GM19397 (cell line): Measurements from ENCODE around the gene RFX3.

Experiments used
- ATAC-seq: cut with Tn5 transposase; IDR thresholded peaks from one replicate; pipeline ENCODE4 v1.9.1; 2021; ENCODE audit warnings: mild to moderate bottlenecking, moderate library complexity; ENCODE audit not compliant: unreplicated experiment

The RFX3 gene

GRCh38 chr9:3436629-3437420 lies 89.0 kb downstream of the RFX3 start:
- no peak for ATAC-seq

DNA sequence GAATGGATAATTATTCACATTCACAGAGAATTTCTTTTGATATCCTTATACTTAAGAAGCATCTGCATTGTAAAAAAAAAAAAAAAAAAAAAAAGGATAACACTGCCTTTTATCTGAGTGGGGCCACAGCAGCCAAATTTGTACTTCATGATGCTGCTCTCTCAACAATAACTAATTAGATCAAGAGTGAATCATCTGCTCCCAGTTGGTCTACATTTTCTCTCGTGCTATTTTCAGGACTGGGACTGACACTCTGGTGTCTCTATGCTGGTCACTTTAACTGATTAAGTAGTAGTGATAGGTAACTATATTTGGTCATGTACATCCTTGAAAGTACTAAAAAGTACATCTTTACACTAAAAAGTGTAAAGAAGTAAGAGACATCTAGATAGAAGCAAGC lies 90.1 kb downstream of the RFX3 start:
- ATAC-seq, result no peak

DNA sequence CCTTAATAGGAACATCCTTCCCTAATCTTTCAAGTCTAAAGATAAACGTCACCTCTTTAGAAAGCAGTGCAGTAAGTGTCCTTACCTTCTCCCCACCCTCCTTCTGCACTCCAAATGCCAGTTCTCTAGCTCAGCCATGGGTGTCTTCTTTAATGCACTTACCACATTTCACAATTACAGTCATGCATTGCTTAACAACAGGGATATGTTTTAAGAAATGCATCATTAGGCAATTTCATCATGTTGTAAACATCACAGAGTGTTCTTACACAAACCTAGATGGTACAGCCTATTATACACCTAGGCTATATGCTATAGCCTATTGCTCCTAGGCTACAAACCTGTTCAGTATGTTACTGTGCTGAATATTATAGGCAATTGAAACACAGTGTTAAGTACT lies 91.2 kb downstream of the RFX3 start:
- no peak for ATAC-seq

DNA sequence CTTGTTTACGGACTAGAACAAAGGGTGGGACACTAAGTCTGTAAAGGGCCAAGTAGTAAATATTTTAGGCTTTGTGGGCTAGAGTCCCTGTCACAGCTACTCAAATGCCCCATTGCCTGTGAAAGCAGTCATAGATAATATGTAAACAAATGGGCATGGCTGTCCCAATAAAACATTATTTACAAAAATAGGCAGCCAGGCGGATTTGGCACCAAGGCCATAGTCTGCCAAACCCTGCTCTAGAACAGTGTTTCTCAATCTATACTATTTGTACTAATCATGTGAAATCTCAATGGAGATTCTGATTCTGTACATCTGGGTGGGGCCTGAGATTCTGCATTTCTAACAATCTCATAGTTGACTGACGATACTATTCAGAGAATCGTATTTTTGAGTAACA lies 92.0 kb downstream of the RFX3 start:
- ATAC-seq, result no peak

GRCh38 chr9:3433066-3433465 lies 92.7 kb downstream of the RFX3 start:
- ATAC-seq, result no peak

DNA sequence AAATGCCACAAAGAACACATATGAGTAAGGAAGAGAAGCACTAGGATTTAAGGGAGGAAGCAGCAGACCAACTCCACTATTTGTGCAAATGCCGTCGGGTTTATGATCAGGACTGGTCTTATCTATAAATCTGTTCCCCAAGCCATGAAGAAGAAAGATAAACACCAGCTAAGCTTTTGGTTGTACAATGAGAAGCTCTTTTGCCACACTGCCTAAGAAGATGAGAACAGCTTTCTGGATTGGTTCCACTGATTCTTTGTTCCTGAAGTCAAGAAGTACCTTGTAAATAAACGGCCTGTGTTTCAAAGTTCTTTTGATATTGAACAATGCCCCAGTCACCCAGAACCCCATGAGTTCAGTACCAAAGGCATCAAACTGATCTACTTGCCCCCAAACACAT lies 93.9 kb downstream of the RFX3 start:
- ATAC-seq, result no peak

- no peak for ATAC-seq
These were observed 105.9 kb downstream of the RFX3 start for GRCh38 chr9:3419893-3420292.

GRCh38 chr9:3415906-3416305 lies 109.9 kb downstream of the RFX3 start:
- no peak for ATAC-seq

- ATAC-seq, result no peak
These were observed 111.8 kb downstream of the RFX3 start for GRCh38 chr9:3413984-3414383.

DNA sequence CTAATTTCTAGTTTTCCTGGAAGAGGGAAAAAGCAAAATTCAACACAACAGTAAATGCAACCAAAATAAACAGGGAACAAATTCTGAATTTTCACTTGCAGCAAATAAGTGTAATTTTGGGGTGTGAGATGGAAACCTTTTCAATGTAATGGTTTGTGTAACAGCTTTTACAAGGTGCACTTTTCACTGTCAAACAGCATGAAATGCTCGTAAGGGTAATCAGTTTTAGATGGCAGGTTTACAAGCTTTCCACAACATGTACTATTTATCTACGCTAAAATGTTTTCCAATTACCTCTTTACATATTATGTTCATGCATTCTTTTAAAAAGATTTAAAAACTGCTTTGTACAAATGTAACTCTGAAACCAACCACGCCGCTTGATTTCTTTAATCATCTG lies 115.3 kb downstream of the RFX3 start:
- ATAC-seq, result no peak

DNA sequence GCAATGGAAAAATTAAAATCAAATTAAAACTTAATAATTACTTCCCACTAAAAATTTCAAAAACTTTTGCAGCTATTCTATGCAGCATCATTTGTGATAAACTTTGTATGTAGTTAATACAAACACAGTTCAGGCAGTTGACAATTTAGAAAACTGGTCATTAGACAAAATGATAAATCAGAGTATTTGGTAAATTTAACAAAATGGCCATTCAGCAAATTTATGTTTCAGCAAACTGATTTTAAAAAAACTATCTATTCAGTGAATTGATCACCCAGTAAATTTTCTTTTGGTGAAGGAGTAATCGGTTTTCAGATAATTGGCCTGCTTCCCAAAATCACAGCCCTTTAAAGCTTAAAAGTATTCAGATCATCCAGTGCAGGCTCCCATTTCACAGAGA lies 116.3 kb downstream of the RFX3 start:
- ATAC-seq, result no peak

DNA sequence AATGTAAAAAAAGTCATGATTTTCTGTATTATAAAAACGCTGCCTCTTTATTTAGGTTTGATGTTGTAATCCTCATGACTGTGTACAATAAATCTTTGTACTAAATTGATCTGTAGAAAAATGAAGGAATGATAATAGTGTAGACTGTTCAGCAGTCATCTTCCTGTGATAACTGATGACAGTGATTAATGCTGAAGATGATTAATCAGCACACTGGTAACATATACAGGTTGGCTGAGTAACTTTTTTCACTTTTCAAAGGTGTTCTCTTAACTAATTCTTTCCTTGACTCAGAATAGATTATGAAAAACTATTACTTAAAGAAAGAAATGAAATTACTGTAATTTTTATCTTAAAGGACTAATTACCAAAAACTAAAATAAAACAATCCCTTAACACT lies 122.5 kb downstream of the RFX3 start:
- ATAC-seq, result no peak

GRCh38 chr9:3401221-3401954 lies 124.4 kb downstream of the RFX3 start:
- ATAC-seq, result no peak

DNA sequence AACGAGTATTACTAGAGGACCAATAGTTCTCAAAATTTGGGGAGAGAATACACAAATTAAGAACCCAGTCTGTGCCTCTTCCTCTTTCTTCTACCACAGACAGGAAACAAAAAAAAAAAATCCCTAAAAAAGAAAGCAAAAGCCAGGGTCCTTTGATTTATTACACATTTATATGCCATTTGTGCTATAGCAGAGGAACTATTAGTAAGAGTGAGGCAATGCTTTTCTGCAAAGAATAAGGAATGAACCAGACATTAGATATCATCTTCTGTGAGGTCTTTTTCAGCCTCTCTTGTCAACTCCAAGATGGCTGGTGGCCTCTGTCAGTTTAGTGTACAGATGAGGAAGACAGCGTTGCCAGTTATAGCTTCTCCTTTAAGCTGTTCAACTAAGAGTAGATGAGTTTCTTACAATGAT lies 127.6 kb downstream of the RFX3 start:
- ATAC-seq, result peak; percentile 51

- peak; percentile 31 for ATAC-seq
These were observed 128.0 kb downstream of the RFX3 start for GRCh38 chr9:3397766-3398165.

DNA sequence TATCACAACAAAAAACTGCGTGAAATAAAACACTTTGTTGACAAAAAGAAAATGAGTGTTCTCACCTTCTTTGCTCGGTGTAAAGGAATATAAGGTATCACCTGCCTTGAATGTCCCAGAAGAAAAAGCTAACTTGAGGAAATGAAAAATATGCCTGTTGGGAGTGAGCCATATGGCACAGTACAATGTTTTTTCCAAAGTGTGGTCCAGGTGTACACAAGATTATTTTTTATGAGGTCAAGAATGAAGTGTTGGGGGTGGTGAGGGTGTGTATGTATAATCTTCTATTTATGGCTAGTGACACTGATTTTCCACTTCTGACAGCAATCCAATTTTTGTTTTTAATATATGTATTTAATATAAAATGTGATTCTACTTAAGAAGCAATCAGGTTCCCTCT lies 134.4 kb downstream of the RFX3 start:
- no peak for ATAC-seq

- no peak for ATAC-seq
These were observed 139.0 kb downstream of the RFX3 start for GRCh38 chr9:3386753-3387152.

DNA sequence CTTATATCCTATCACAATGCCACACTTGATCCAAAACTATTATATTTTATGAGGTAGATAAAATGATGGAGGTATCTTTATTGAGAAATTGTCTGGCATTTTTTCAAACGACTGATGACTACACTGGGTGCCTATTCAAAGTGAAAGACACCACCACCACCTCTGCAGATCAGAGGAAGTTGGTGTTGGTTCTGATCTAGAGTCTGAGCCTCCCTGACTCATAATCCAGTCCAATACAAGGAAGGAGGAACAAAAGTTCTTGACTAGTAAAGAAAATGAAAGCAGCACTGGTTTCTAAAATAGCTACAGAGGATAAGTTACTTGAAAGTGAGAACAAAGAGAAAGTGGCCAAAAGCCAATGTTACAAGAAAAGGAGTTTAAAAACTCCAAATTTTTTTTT lies 139.9 kb downstream of the RFX3 start:
- peak; percentile 75 for ATAC-seq

DNA sequence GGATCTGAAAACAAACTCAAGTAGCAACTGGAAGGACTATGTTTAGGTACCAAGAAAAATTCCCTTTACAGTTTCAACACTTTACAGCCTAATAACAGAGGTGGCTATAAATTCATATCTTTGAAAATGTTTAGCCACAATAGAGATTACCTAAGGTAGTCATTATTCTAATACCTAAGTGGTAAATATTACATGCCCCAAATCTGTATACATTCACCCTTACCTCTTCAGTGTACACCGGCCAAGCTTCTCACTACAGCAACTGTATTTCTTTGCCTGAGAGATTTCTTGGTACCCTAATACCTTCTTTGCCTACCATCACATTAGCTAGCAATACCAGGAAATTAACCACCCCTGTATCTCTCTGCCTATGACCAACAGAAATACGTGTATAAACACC lies 154.0 kb downstream of the RFX3 start:
- ATAC-seq, result no peak

DNA sequence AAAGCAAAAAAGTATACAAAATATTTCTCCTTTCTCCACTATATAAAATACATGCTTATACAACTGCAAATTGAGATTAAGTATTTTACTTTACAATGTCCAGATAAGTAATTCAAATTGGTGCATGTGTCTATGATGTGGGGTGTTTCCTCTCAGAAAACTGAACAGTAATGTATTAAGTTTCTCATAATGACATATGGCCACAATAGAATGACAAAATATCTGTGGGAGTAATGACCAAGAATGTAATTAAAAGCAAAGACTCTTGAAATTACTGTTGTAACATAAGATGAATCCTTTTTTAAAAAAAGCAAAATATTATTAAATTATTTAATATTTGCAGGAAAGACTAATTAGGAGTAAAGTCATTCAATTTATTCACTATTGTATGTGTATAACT lies 155.1 kb downstream of the RFX3 start:
- ATAC-seq, result no peak

DNA sequence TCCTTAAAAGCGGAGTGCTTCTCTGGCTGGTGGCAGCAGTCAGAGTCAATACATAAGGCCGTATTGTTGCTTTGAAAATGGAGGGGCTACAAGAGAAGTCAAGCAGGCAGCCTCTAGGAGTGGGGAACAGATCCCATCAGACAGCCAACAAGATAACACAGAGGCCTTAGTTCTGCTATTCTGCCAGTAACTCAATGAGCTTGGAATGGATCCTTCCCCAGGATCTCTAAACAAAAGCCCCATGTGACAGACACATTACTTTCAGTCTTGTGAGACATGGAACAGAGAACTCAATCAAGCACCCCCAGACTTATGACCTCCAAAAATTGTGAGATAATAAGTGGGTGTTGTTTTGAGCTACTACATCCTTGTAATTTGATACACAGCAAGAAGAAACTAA lies 158.6 kb downstream of the RFX3 start:
- ATAC-seq, result no peak

DNA sequence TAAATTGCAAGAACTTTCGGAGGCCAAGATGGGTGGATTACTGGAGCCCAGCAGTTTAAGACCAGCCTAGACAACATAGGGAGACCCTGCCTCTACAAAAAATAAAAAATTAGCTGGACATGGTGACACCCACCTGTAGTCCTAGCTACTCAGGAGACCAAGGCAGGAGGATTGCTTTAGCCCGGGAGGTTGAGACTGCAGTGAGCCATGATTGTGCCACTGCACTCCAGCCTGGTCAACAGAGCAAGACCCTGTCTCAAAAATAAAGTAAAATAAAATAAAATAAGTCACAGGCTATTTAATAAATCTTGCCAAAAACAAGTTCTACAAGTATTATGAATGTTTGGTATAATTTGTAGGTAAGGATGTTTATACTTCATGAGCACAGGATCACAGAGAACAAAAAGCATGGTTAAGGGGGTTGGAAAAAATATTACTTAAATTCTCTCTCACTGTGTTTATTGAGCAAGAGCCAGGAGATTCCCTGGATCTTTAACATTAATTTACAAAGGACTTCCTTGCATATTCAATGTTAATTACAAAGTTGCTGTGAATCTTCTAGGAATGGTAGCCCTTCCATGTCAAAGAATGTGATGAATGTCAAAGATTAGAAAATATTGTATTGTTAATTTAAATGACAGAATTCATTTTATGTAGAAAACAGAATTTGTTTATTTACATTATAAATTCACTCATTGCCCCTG lies 164.0 kb downstream of the RFX3 start:
- no peak for ATAC-seq
